Measurements from ENCODE around the gene INPP5D.

The INPP5D gene

GRCh38 chr2:233079953-233080835, 20.1 kb downstream of the INPP5D start:
- DNase-seq = no peak

GRCh38 chr2:233080836-233081229, 20.7 kb downstream of the INPP5D start:
- DNase-seq = no peak

GRCh38 chr2:233081232-233081730, 21.1 kb downstream of the INPP5D start:
- DNase-seq = no peak

- DNase-seq = no peak
Observed at GRCh38 chr2:233081731-233082221, 21.6 kb downstream of the INPP5D start.

GRCh38 chr2:233082222-233082930, 22.2 kb downstream of the INPP5D start:
- DNase-seq = no peak

GRCh38 chr2:233082931-233083755, 23.0 kb downstream of the INPP5D start:
- no peak for DNase-seq

- no peak for DNase-seq
Observed at GRCh38 chr2:233083782-233084181, 23.6 kb downstream of the INPP5D start.

GRCh38 chr2:233084488-233084887, 24.3 kb downstream of the INPP5D start:
- no peak for DNase-seq

- no peak for DNase-seq
Observed at GRCh38 chr2:233085037-233085838, 25.1 kb downstream of the INPP5D start.

- no peak for DNase-seq
Observed at GRCh38 chr2:233085839-233086150, 25.7 kb downstream of the INPP5D start.

- no peak for DNase-seq
Observed at GRCh38 chr2:233087713-233088112, 27.6 kb downstream of the INPP5D start.

GRCh38 chr2:233088972-233089345, 28.8 kb downstream of the INPP5D start:
- DNase-seq = no peak

GRCh38 chr2:233089851-233090250, 29.7 kb downstream of the INPP5D start:
- DNase-seq = no peak

- DNase-seq = no peak
Observed at GRCh38 chr2:233090879-233091278, 30.7 kb downstream of the INPP5D start.

- DNase-seq = no peak
Observed at GRCh38 chr2:233091595-233092375, 31.6 kb downstream of the INPP5D start.

- no peak for DNase-seq
Observed at GRCh38 chr2:233092432-233093165, 32.5 kb downstream of the INPP5D start.

- DNase-seq = no peak
Observed at GRCh38 chr2:233093166-233093448, 33.0 kb downstream of the INPP5D start.

- no peak for DNase-seq
Observed at GRCh38 chr2:233093721-233094120, 33.6 kb downstream of the INPP5D start.

GRCh38 chr2:233094614-233095013, 34.5 kb downstream of the INPP5D start:
- DNase-seq = no peak

- no peak for DNase-seq
Observed at GRCh38 chr2:233096006-233096405, 35.9 kb downstream of the INPP5D start.

- no peak for DNase-seq
Observed at GRCh38 chr2:233098618-233099017, 38.5 kb downstream of the INPP5D start.

Measured in NCI-H1092 (cell line).